OCI-LY7 (cell line): ENCODE data around the gene ARL4D.

Experiments
- EZH2phosphoT487 ChIP-seq: fragments of 200-600 bp; sonication (generic); IDR thresholded peaks from 2 replicates; pipeline ENCODE4 v1.6.1; 2018; ENCODE audit warnings: low read depth, borderline replicate concordance, mild to moderate bottlenecking, mixed run types, antibody characterized with exemption, low read length, moderate library complexity, mixed read lengths
- TF ChIP-seq, protein P1 (sequence below): fragments of 200-600 bp; sonication (generic); conservative IDR thresholded peaks from 2 replicates; pipeline ENCODE4 v1.5.1; 2014; ENCODE audit warnings: mild to moderate bottlenecking, antibody characterized with exemption, low read length, moderate library complexity, mixed read lengths

DNA sequence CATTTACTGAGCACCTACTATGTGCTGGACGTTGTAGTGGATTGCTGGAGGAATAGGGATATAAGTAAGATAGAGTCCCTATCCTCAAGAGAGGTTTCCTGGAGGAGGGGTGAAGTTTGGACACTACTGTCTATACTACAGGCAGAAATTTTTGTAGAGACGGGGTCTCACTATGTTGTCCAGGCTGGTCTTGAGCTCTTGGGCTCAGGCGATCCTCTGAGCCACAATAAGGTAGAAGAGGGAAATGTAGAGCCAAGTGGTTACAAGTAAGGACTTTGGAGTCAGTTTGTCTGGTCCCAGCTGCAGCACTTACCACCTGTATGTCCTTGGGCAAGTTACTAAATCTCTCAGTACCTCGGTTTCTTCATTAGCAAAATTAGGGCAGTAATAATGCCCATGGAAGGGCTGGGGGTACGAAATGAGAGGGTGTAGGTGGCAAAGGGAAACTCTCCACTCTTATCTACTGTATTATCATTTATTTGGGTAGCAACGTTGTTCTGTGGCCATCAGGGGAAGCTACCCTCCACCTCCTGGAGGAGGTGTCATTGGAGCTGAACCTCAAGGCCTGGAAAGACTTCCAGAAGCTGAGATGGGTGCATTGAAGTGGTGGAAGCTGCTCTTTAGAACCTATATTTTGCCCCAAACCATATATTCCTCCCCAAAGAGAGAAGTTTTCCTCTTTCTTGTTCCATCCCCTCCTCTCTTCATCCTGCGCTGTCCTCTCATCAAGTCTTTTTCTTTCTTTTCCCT lies 50.1 kb downstream of the ARL4D start:
- TF ChIP-seq, protein P1, sequence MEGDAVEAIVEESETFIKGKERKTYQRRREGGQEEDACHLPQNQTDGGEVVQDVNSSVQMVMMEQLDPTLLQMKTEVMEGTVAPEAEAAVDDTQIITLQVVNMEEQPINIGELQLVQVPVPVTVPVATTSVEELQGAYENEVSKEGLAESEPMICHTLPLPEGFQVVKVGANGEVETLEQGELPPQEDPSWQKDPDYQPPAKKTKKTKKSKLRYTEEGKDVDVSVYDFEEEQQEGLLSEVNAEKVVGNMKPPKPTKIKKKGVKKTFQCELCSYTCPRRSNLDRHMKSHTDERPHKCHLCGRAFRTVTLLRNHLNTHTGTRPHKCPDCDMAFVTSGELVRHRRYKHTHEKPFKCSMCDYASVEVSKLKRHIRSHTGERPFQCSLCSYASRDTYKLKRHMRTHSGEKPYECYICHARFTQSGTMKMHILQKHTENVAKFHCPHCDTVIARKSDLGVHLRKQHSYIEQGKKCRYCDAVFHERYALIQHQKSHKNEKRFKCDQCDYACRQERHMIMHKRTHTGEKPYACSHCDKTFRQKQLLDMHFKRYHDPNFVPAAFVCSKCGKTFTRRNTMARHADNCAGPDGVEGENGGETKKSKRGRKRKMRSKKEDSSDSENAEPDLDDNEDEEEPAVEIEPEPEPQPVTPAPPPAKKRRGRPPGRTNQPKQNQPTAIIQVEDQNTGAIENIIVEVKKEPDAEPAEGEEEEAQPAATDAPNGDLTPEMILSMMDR = no peak
- TF ChIP-seq EZH2phosphoT487 = no peak
